T47D (cell line): Measurements from ENCODE around the gene CFAP52.

Experiments
- DNase-seq, 2 experiments: peaks; one replicate each; pipeline versions ENCODE4 v3.0.0 to v3.0.0-alpha.2; 2011 to 2012; ENCODE audit warnings: low read depth in 1 of 2, low spot score in 1 of 2
- JUND ChIP-seq: IDR thresholded peaks from 2 replicates; pipeline ENCODE4 v1.6.1; 2012; ENCODE audit warnings: low read depth
- in situ Hi-C: cut with HindIII; loops from 2 replicates; pipeline ENCODE4 v1.10.0; 2016; ENCODE audit warnings: low sequenced_read_pairs, low pct_unique_long_range_greater_than_20kb

The CFAP52 gene

DNA sequence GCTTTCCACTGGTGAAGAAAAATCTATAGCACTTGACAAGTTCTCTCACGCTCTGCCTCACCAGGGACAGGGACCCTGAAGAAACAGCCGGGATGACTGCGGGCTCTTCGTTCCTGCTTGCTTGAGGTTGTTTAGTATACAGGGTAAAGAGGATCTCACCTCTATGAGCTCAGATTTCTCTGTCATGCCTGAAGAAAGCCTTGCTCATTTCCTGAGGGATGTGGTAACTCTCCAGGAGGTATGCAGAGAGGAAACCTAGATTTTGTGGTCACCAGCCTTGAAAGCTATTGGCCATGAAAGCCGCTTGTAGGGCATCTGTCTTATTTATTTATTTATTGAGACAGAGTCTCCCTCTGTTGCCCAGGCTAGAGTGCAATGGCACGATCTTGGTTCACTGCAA is 92.1 kb downstream of the CFAP52 start:
- DNase-seq = no peak
- no peak for TF ChIP-seq JUND
- in situ Hi-C loops = no loop called here

DNA sequence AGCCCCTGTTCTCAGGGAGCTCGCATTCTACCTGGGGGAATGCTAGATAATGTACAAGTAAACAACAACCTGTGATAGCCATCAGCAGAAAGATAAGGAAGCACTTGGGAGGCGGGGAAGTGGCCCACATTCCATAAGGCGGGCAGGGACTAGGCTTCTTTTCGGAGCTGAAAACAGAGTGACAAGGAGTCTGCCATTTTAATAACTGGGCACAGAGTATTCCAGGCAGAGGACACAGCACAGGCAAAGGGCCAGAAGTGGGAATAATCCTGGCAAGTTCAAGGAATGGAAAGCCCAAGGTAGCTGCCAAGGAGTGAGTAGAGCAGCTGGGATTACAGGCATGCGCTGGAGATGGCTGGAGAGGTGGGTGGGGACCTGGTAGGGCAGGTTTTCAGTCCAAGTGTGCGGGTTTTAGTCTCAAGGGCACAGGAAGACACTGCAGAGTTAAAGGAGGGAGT is 93.1 kb downstream of the CFAP52 start:
- no peak for DNase-seq
- in situ Hi-C loops = no loop called here
- no peak for TF ChIP-seq JUND

DNA sequence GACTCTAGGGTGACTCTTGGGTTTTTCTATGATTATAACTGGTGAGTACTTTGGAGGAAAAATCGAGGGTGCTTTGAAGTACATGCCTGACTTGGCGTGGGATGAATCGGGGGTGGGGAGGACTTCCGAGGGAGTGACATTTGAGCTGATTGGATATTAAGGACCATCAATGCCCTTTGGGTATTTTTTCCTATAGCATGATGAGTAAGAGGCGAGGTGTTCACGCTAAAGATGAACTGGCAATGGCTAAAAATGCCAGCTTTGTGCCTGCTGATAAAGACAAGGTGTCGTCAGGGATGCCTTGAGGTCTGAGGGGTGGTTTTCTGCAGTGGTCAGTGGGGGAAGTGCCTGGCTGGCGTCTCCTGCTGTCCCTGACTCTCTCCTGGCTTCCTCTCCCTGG is 94.2 kb downstream of the CFAP52 start:
- TF ChIP-seq JUND = no peak
- in situ Hi-C loops = no loop called here
- DNase-seq = no peak

DNA sequence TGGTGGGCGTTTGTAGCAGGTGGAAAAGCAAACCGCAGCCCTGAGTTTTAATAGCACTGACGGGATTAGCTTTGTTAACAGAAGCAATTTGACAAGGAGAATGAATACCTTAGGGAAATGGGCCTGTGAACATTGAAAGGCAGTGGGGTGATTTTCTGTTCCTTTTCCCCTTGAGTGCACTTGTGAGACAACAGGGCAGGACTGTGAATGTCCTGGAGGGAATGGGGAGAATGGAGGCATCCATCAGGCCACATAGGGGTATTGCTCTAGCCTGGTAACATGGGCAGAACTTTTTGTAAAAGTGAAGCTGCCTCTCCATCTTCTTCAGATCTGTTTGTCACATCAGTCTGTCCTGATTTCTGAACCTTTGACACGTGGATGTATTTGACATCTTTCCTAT is 95.1 kb downstream of the CFAP52 start:
- TF ChIP-seq JUND = no peak
- in situ Hi-C loops = no loop called here
- no peak for DNase-seq

DNA sequence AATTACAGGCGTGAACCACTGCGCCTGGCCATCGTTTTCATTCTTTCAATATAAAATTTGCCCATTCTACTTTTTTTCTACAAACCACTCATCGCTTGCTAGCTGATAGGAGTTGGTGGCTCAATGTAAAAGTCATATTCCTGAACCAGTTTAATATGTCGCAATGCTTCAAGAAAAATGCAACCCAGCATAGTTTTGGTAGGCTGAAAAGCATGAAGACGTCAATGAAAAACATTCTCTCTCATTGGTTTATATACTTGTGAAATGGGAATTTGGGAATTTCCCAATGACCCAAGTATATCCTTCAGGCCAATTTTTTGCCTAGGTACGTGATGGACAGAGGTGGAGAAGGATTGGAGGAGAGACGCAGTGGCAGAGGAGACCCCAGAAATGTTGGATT is 95.8 kb downstream of the CFAP52 start:
- no peak for DNase-seq
- in situ Hi-C loops = no loop called here
- no peak for TF ChIP-seq JUND

DNA sequence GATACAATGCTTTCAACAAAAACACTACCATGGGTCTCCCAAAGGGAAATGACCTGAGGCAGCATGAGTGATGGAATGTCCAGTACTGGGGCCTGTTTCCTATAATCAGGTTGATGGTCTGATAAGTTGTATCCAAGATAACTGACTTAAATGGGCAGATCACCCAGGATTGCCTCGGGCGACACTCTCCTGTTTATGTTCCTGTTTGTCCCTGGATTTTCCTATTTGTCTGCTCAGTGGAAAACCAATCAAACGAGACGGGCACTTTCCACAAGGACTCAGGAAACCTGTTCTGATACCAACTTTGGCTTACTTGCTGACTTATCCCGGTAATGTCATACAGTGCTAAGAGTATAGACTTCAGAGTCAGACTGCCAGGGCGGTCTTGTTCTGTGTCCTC is 96.2 kb downstream of the CFAP52 start:
- peak in 1 of 2 experiments; percentile 40 for DNase-seq
- no peak for TF ChIP-seq JUND
- in situ Hi-C loops = no loop called here

DNA sequence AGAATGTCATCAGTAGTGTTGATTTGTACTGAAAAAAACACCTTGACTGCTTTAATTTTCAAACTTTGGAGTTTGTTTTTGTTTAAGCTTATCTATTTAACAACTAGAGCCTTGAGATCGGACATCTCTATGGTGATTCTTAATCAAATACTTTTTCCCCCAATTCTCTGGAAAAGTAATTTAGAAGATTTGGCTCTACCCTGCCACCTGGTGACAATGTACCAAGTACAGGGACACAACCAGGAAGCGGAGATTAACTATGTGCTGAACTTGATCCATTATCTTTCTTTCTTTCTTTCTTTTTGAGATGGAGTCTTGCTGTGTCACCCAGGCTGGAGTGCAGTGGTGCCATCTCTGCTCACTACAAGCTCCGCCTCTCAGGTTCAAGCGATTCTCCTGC is 99.6 kb downstream of the CFAP52 start:
- no peak for TF ChIP-seq JUND
- in situ Hi-C loops = no loop called here
- DNase-seq = peak in 1 of 2 experiments; percentile 34

DNA sequence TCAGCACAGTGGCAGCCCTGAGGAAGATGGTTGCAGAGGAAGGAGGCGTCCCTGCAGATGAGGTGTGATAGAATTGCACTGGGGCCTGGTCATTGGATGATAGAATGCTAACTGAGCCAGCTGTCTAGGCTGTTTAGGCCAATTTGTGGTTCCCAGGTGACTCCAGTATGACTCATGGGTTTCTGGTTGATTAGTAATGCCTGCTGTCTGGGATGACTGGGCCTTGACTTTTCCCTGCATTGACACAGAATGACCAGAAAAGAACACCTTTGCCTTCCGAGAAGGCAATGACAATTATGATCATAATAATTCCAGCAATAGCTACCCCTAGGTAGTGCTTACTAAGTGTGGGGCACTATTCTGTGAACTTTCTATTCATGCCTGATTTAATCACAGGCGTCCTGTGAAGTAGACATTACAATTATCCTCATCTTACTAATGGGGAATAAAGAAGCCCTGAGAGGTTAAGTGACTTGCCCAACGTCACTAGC is 100.4 kb downstream of the CFAP52 start:
- in situ Hi-C loops = no loop called here
- DNase-seq = no peak
- TF ChIP-seq JUND = no peak

DNA sequence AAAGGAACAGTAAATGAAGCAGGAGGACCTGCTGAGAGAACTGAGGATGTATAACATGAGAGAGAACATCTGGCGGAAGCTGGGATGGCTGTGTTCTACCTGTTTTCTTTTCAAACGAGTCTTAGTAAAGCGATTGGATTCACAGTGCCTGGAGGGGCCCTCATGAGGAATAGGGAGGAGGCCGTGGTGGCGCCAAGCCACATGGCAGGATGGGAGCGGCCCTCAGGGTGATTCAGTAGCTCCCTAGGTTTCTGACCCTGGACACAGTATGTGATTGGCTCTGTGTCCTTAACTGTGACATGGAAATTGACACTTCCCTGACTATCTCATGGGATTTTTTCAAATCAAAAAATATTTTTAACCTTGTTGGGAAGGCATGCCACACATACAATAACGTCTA is 101.0 kb downstream of the CFAP52 start:
- no peak for DNase-seq
- no peak for TF ChIP-seq JUND
- in situ Hi-C loops = no loop called here

DNA sequence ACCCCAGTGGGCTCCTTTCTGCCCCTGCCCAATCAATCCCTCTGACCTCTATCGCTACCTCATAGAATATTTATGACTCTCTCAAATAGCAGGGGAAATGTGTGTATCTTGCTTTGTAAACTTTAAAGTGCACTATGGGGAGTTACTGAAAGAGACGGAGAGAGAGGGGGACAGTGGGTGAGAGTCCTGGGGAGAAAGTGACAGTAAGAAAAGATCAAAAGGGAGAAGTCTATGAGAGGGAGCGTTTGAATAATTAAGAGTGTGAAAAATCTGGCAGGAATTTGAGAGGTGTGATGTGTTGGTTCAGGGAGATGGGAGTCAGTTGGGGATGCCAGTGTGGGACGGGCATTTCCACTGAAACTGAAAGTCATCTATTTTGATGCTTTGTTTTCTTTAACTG is 101.5 kb downstream of the CFAP52 start:
- no peak for DNase-seq
- in situ Hi-C loops = no loop called here
- no peak for TF ChIP-seq JUND

DNA sequence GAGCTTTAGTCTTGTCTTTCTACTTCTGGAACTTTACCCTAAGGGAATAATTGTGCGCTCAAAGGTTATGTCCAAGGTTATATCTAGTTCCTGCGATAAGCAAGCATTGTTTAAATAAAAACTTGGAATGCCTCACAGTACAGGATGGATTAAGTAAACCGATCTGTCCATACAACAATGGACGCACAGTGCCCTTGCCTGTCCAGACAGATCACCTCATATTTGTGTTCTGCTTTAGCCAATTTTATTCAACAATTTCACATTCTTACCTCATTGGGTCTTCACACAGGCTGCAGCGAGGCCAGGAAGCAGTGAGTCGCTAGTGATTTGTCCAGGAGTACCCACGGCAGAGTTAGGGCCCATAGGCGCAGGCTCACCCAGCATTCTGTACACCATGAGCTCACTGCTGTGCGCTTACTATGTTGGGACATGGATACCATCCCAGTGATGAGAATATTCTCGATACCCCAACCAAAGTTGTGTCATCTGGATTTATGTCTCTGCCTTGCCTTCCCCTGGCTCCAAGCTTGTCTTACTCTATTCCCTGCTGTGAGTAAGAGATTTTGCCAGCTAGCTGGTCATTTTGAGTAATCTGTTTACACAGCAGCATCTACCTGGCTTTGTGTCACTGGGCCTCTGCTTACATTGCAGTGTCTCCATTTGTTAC is 108.6 kb downstream of the CFAP52 start:
- TF ChIP-seq JUND = no peak
- no peak for DNase-seq
- in situ Hi-C loops = no loop called here
